IMR-90 (cell line): Measurements from ENCODE around the gene SOSTDC1. TPM values are rescaled to one million over a fixed set of nuclear protein-coding genes. Genes with fewer than 3 reads are reported as not detected.

Source experiments
- ATAC-seq: fragments of 200-7000 bp; cut with Tn5 transposase; 2 replicates; pipeline ENCODE4 v1.9.1; 2020; ENCODE audit warnings: low read depth, mild to moderate bottlenecking, moderate library complexity
- BruUV-seq: library from RNA; stranded (reverse); fragments of 400-500 nt; replicated peaks from 2 replicates; lab custom pipeline; 2021; lab: Mats Ljungman, UMichigan
- CTCF ChIA-PET: fragments of 300-600 bp; formaldehyde crosslinking; extraction: SDS; loops from one replicate; lab custom pipeline; 2021; ENCODE audit warnings: antibody characterized with exemption; lab: Yijun Ruan, JAX
- POLR2A ChIA-PET: fragments of 300-600 bp; sonication (Branson Sonifier 250); formaldehyde crosslinking; loops from one replicate; lab custom pipeline; 2022; ENCODE audit warnings: antibody characterized with exemption; ENCODE audit not compliant: unreplicated experiment; lab: Charles Lee
- DNase-seq: peaks from one replicate; pipeline ENCODE4 v3.0.0; 2013
- H2AFZ ChIP-seq: replicated peaks from 2 replicates; pipeline ENCODE3; 2013; ENCODE audit warnings: low read length, mild to moderate bottlenecking; ENCODE audit not compliant: poor library complexity
- H2AK5ac ChIP-seq: 2 replicates; pipeline ENCODE4 v1.6.1; 2013; ENCODE audit warnings: low read depth, low read length, inconsistent platforms
- H2AK9ac ChIP-seq: replicated peaks from 2 replicates; pipeline ENCODE3; 2013; ENCODE audit warnings: mild to moderate bottlenecking, low read depth, low read length, moderate library complexity; ENCODE audit not compliant: poor library complexity
- H2BK120ac ChIP-seq: 2 replicates; pipeline ENCODE4 v1.6.1; 2013; ENCODE audit warnings: low read depth, low read length, inconsistent platforms
- H2BK15ac ChIP-seq: 3 replicates; pipeline ENCODE4 v1.6.1; 2013; ENCODE audit warnings: low read depth, low read length, inconsistent platforms
- H2BK20ac ChIP-seq: 2 replicates; pipeline ENCODE4 v1.6.1; 2013; ENCODE audit warnings: low read depth, mild to moderate bottlenecking, inconsistent platforms, low read length, moderate library complexity
- H2BK5ac ChIP-seq: 2 replicates; pipeline ENCODE4 v1.6.1; 2013; ENCODE audit warnings: mild to moderate bottlenecking, low read depth, low read length, inconsistent platforms; ENCODE audit not compliant: poor library complexity, severe bottlenecking
- H3K14ac ChIP-seq: replicated peaks from 2 replicates; pipeline ENCODE4 v1.6.1; 2013; ENCODE audit warnings: low read depth, low read length, inconsistent platforms
- H3K18ac ChIP-seq: 2 replicates; pipeline ENCODE4 v1.6.1; 2013; ENCODE audit warnings: low read depth, low read length, control low read depth
- H3K23ac ChIP-seq: 2 replicates; pipeline ENCODE4 v1.6.1; 2013; ENCODE audit warnings: low read depth, low read length, inconsistent platforms
- H3K27ac ChIP-seq: 2 replicates; pipeline ENCODE4 v1.5.1; 2013; ENCODE audit warnings: mild to moderate bottlenecking, control low read depth, low read length; ENCODE audit not compliant: insufficient read depth
- H3K27me3 ChIP-seq: 2 replicates; pipeline ENCODE4 v1.6.1; 2013; ENCODE audit warnings: low read length; ENCODE audit not compliant: control insufficient read depth, insufficient read depth
- H3K36me3 ChIP-seq: 2 replicates; pipeline ENCODE4 v1.6.1; 2013; ENCODE audit warnings: low read length, mixed read lengths; ENCODE audit not compliant: control insufficient read depth, insufficient read depth
- H3K4ac ChIP-seq: 2 replicates; pipeline ENCODE4 v1.6.1; 2013; ENCODE audit warnings: low read depth, low read length, inconsistent platforms
- H3K4me1 ChIP-seq: 2 replicates; pipeline ENCODE4 v1.6.1; 2013; ENCODE audit warnings: low read length, mixed read lengths; ENCODE audit not compliant: control insufficient read depth, insufficient read depth
- H3K4me2 ChIP-seq: 2 replicates; pipeline ENCODE4 v1.6.1; 2013; ENCODE audit warnings: low read depth, mild to moderate bottlenecking, control low read depth, low read length, moderate library complexity
- H3K4me3 ChIP-seq: 2 replicates; pipeline ENCODE4 v1.5.1; 2013; ENCODE audit warnings: low read depth, mild to moderate bottlenecking, control low read depth, low read length, moderate library complexity; ENCODE audit not compliant: insufficient read depth
- H3K56ac ChIP-seq: 2 replicates; pipeline ENCODE4 v1.6.1; 2013; ENCODE audit warnings: low read length, inconsistent platforms; ENCODE audit not compliant: insufficient read depth; ENCODE audit errors: extremely low read depth
- H3K79me1 ChIP-seq, 2 experiments: 2 replicates each; pipeline ENCODE4 v1.6.1; 2013; ENCODE audit warnings: low read length in 2 of 2, inconsistent platforms in 1 of 2, low read depth in 1 of 2
- H3K9ac ChIP-seq: 2 replicates; pipeline ENCODE4 v1.6.1; 2013; ENCODE audit warnings: low read depth, low read length, control low read depth
- H3K9me1 ChIP-seq: 2 replicates; pipeline ENCODE4 v1.6.1; 2013; ENCODE audit warnings: low read length, inconsistent platforms; ENCODE audit not compliant: insufficient read depth
- H3K9me3 ChIP-seq: 2 replicates; pipeline ENCODE4 v1.6.1; 2013; ENCODE audit warnings: low read length; ENCODE audit not compliant: control insufficient read depth, insufficient read depth
- H4K20me1 ChIP-seq: 2 replicates; pipeline ENCODE4 v1.6.1; 2013; ENCODE audit warnings: low read length, inconsistent platforms; ENCODE audit not compliant: insufficient read depth
- H4K5ac ChIP-seq: 2 replicates; pipeline ENCODE4 v1.6.1; 2013; ENCODE audit warnings: mild to moderate bottlenecking, low read depth, low read length, control low read depth
- H4K8ac ChIP-seq, 2 experiments: 2 replicates each; pipeline ENCODE4 v1.6.1; 2013; ENCODE audit warnings: low read depth in 2 of 2, low read length in 2 of 2, control low read depth in 1 of 2, inconsistent platforms in 1 of 2
- H4K91ac ChIP-seq: 2 replicates; pipeline ENCODE4 v1.6.1; 2013; ENCODE audit warnings: low read depth, low read length, inconsistent platforms; ENCODE audit not compliant: insufficient read depth
- BHLHE40 ChIP-seq: fragments of 150-350 bp; IDR thresholded peaks from 2 replicates; pipeline ENCODE4 v1.6.1; 2016; ENCODE audit warnings: mild to moderate bottlenecking, low read depth, low read length
- CHD1 ChIP-seq: IDR thresholded peaks from 2 replicates; pipeline ENCODE4 v1.6.1; 2012; ENCODE audit warnings: low read depth, low read length, improper control_type of control experiment
- ELK1 ChIP-seq: fragments of 150-350 bp; IDR thresholded peaks from 2 replicates; pipeline ENCODE4 v1.6.1; 2016; ENCODE audit warnings: low read depth, mild to moderate bottlenecking, low read length, moderate library complexity, borderline replicate concordance
- FOS ChIP-seq: fragments of 150-350 bp; IDR thresholded peaks from 2 replicates; pipeline ENCODE4 v1.6.1; 2016; ENCODE audit warnings: low read depth, low read length
- MAFK ChIP-seq: IDR thresholded peaks from 2 replicates; pipeline ENCODE4 v1.6.1; 2012; ENCODE audit warnings: low read depth, low read length, improper control_type of control experiment
- MAZ ChIP-seq: IDR thresholded peaks from 2 replicates; pipeline ENCODE4 v1.6.1; 2012; ENCODE audit warnings: low read depth, mild to moderate bottlenecking, low read length, improper control_type of control experiment, moderate library complexity, borderline replicate concordance
- MXI1 ChIP-seq: IDR thresholded peaks from 2 replicates; pipeline ENCODE4 v1.6.1; 2012; ENCODE audit warnings: low read depth, mild to moderate bottlenecking, low read length, moderate library complexity, borderline replicate concordance
- POLR2A ChIP-seq: IDR thresholded peaks from 2 replicates; pipeline ENCODE4 v1.6.1; 2012; ENCODE audit warnings: mild to moderate bottlenecking, low read depth, low read length
- RAD21 ChIP-seq: IDR thresholded peaks from 2 replicates; pipeline ENCODE4 v1.6.1; 2012; ENCODE audit warnings: low read length, improper control_type of control experiment
- RFX5 ChIP-seq: IDR thresholded peaks from 2 replicates; pipeline ENCODE4 v1.8.0; 2012; ENCODE audit warnings: low read depth, mild to moderate bottlenecking, low read length, moderate library complexity
- SMC3 ChIP-seq: fragments of 150-350 bp; IDR thresholded peaks from 2 replicates; pipeline ENCODE4 v1.6.1; 2016; ENCODE audit warnings: low read depth, mild to moderate bottlenecking, antibody characterized with exemption, low read length, moderate library complexity
- USF2 ChIP-seq: fragments of 150-350 bp; IDR thresholded peaks from 2 replicates; pipeline ENCODE4 v1.6.1; 2017; ENCODE audit warnings: mild to moderate bottlenecking, antibody characterized with exemption, low read length, low read depth
- WGBS, 2 experiments: methylation state at CpG; one replicate each; pipeline versions ENCODE4 v1.1.5 to v1.1.7; 2013; ENCODE audit warnings: missing lambda C conversion rate in 2 of 2; ENCODE audit not compliant: insufficient read length in 1 of 2; ENCODE audit errors: extremely low coverage in 2 of 2; 5-methylcytosine and 5-hydroxymethylcytosine counted together
- dilution Hi-C: fragments of 300-500 bp; cut with HindIII; formaldehyde crosslinking; loops from one replicate; pipeline ENCODE4 v1.14.3; 2018; ENCODE audit warnings: low sequenced_read_pairs; ENCODE audit not compliant: unreplicated experiment
- in situ Hi-C: fragments of 300-500 bp; cut with MboI; formaldehyde crosslinking; loops from 3 replicates; pipeline ENCODE4 v1.14.3; 2019; ENCODE audit warnings: low sequenced_read_pairs, inconsistent platforms, mixed read lengths
- intact Hi-C: fragments of 100-400 bp; cut with micrococcal nuclease; formaldehyde crosslinking; loops from 2 replicates; pipeline ENCODE4 v1.10.0; 2022
- polyA plus RNA-seq, 3 experiments: library from polyadenylated mRNA; depleted of rRNA; stranded (reverse); fragments of >200 nt; gene quantifications; 2 replicates each; pipeline ENCODE4 v1.2.3, GENCODE V29; 2012; ENCODE audit warnings: low replicate concordance in 1 of 3
- total RNA-seq: library from RNA; depleted of rRNA; stranded (reverse); fragments of >200 nt; gene quantifications from 2 replicates; pipeline ENCODE4 v1.2.3, GENCODE V29; 2012

SOSTDC1 gene
- total and polyA plus RNA-seq, 2 of the 4 experiments (the other 2 are of a cell fraction): 0.07 TPM; not detected in 1

GRCh38 chr7:16512097-16512496 is 46.6 kb upstream of the SOSTDC1 start:
- dilution Hi-C loops: no loop called here
- no peak overlapping the region for H2AFZ ChIP-seq
- in situ Hi-C loops: no loop called here
- H3K27ac ChIP-seq: no peak overlapping the region
- 86% methylated on average over 7 of the region's 7 CpGs; no CpG with 5 or more reads in 1 of the 2 experiments for WGBS, 2 experiments
- no peak overlapping the region for H2BK20ac ChIP-seq
- H3K9me1 ChIP-seq: no peaks in the 10 kb centered on the region
- no peaks in the 10 kb centered on the region for H3K4me1 ChIP-seq
- DNase-seq: no peak
- H3K27me3 ChIP-seq: 0 out of 2 replicates have a peak, but pooled peaks cover 2% of the 10 kb centered on the region
- ATAC-seq: no peak
- H4K20me1 ChIP-seq: no peaks in the 10 kb centered on the region
- H3K36me3 ChIP-seq: no peaks in the 10 kb centered on the region
- no peak overlapping the region for H3K56ac ChIP-seq
- no peak overlapping the region for H3K4me2 ChIP-seq
- no peak overlapping the region for H2BK15ac ChIP-seq
- no peak overlapping the region for H2AK9ac ChIP-seq
- H2AK5ac ChIP-seq: no peak overlapping the region
- no peak overlapping the region for H4K5ac ChIP-seq
- no peak overlapping the region for H3K14ac ChIP-seq
- no peak overlapping the region for H4K8ac ChIP-seq
- TF ChIP-seq RFX5 (no peak), USF2 (no peak), BHLHE40 (no peak), MXI1 (no peak), ELK1 (no peak), MAZ (no peak), SMC3 (no peak), RAD21 (no peak), FOS (no peak), CHD1 (no peak), MAFK (no peak), POLR2A (no peak)
- no peak overlapping the region for H3K9ac ChIP-seq
- H3K79me1 ChIP-seq: no peaks in the 10 kb centered on the region
- H3K4ac ChIP-seq: no peak overlapping the region
- no peak overlapping the region for H3K4me3 ChIP-seq
- no peak overlapping the region for H2BK120ac ChIP-seq
- ChIA-PET CTCF (interaction anchor here (1.7 kb wide), 1 partner anchor 53 kb away, joined by 5 read pairs; no protein-coding TSS in a partner anchor), POLR2A (no interaction called here)
- BruUV-seq: no TSS peak
- no peak overlapping the region for H2BK5ac ChIP-seq
- H4K91ac ChIP-seq: no peak overlapping the region
- H3K23ac ChIP-seq: no peak overlapping the region
- no peaks in the 10 kb centered on the region for H3K9me3 ChIP-seq
- intact Hi-C loops: no loop called here
- no peak overlapping the region for H3K18ac ChIP-seq
